ENCODE measurements around the gene KRT77.
"Not testable (repeated sequence)": the region's sequence is repeated elsewhere in the genome, so short reads cannot be mapped to it uniquely, and the experiment has no call there.

KRT77 gene

GRCh38 chr12:52703424-52703823, at the start of gene KRT77:
Gene KRT77, minus strand, starts transcription at chr12:52703524. Its CDS starts 90 bp downstream, at chr12:52703434.
- no peak for DNase-seq

- no peak for DNase-seq
Measured at GRCh38 chr12:52752516-52752915, 49.2 kb upstream of the KRT77 start.

- DNase-seq: no peak
Measured at GRCh38 chr12:52751795-52752194, 48.5 kb upstream of the KRT77 start.

GRCh38 chr12:52750532-52750931, 47.2 kb upstream of the KRT77 start:
- not testable (repeated sequence) for DNase-seq

- DNase-seq: no peak
Measured at GRCh38 chr12:52749827-52750226, 46.5 kb upstream of the KRT77 start.

- DNase-seq: no peak
Measured at GRCh38 chr12:52748578-52748977, 45.3 kb upstream of the KRT77 start.

- no peak for DNase-seq
Measured at GRCh38 chr12:52745554-52745953, 42.2 kb upstream of the KRT77 start.

- no peak for DNase-seq
Measured at GRCh38 chr12:52744493-52745156, 41.3 kb upstream of the KRT77 start.

GRCh38 chr12:52742822-52743457, 39.6 kb upstream of the KRT77 start:
- DNase-seq: no peak

- no peak for DNase-seq
Measured at GRCh38 chr12:52742196-52742580, 38.9 kb upstream of the KRT77 start.

GRCh38 chr12:52741375-52742195, 38.3 kb upstream of the KRT77 start:
- peak; percentile 53 for DNase-seq

GRCh38 chr12:52740584-52740983, 37.3 kb upstream of the KRT77 start:
- no peak for DNase-seq

- no peak for DNase-seq
Measured at GRCh38 chr12:52739963-52740362, 36.6 kb upstream of the KRT77 start.

- no peak for DNase-seq
Measured at GRCh38 chr12:52735816-52736632, 32.7 kb upstream of the KRT77 start.

GRCh38 chr12:52735106-52735505, 31.8 kb upstream of the KRT77 start:
- DNase-seq: no peak

- DNase-seq: no peak
Measured at GRCh38 chr12:52730793-52731192, 27.5 kb upstream of the KRT77 start.

- DNase-seq: no peak
Measured at GRCh38 chr12:52730383-52730782, 27.1 kb upstream of the KRT77 start.

GRCh38 chr12:52729147-52729546, 25.8 kb upstream of the KRT77 start:
- no peak for DNase-seq

- no peak for DNase-seq
Measured at GRCh38 chr12:52728374-52728773, 25.1 kb upstream of the KRT77 start.

GRCh38 chr12:52727037-52727436, 23.7 kb upstream of the KRT77 start:
- no peak for DNase-seq

GRCh38 chr12:52726451-52726850, 23.1 kb upstream of the KRT77 start:
- DNase-seq: no peak

- DNase-seq: no peak
Measured at GRCh38 chr12:52724384-52724783, 21.1 kb upstream of the KRT77 start.

- no peak for DNase-seq
Measured at GRCh38 chr12:52722680-52723079, 19.4 kb upstream of the KRT77 start.

Measured in activated CD4-positive, CD25-positive, alpha-beta regulatory T cell treated with anti-CD3 and anti-CD28 coated beads, Interleukin-2, amount 50 U/mL, for 72 hours (primary cell).